ENCODE data around the gene ZNF816. TPM values are rescaled to one million over a fixed set of nuclear protein-coding genes. Genes with fewer than 3 reads are reported as not detected.
A peak's percentile ranks its signal among the peaks of the same experiment; 100 is the strongest.
"Not testable (repeated sequence)": the region's sequence is repeated elsewhere in the genome, so short reads cannot be mapped to it uniquely, and the experiment has no call there.

ZNF816 gene
- total RNA-seq (2014; rRNA removed; shearing (Covaris generic)) = 6.3 and 15.1 TPM in 2 replicates

DNA sequence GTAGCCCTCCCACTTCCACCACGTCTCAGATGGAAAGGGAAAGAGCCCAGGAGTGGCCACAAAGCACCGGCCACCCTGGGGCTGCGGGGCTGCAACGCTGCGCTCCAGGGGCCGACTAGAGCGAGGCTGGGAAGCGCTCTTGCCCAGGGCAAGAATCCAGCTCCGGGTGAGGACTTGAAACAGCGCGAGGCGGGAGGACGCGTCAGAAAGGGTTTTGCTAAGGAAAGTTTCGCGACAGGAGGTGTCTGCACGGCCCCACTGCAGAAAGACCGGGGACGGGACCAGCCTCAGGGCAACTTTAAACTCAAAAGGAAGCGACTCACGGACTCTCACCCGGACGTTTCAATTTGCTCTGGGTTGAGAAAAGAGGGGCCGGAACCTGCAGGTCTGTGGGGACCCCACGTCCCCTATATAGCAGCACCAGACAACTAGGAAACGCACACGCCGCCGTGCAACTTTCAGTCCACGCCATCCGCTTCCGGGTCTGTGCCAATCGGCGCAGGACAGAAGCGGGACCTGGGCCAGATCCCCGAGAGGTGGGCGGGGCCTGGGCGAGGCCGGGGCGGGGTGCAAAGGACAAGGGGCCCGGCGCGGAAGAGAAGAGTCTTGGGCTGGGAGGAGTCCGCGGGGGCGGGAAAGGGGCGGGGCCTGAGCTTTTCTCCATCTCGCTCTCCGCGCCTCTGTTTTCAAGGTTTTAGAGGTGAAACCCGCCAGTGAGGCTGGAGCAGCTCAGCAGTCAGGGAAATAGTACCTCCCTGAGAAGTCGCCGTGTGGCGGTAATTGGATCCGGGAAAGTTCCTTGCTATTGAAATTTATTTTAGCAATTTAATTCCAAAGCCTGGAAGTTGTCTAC, at the start of gene ZNF816:
Gene ZNF816 (minus strand): TSS at position 488 of the 853 bp plus-strand sequence. CDS start 6,792 bp downstream, outside the sequence.
- DNase-seq (ENCODE audit: low read depth) = peak; percentile 98

DNA sequence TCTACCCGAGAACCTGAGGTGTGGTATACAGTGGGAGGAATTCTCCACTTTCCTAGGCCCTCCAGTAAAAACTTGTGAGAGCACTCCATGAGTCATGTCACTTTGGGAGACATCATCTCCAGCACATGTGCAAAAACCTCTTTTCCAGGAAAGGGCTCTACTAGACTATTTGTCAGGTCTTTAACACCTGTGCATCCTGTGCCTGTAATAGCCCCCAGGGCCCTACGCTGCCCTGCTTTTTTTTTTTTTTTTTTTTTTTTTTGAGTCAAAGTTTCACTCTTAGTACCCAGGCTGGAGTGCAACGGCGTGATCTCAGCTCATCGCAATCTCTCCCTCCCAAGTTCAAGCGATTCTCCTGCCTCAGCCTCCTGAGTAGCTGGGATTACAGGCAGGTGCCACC, 49.3 kb upstream of the ZNF816 start:
- no peak for DNase-seq (ENCODE audit: low read depth)

GRCh38 chr19:53010494-53010893, 47.8 kb upstream of the ZNF816 start:
- DNase-seq (ENCODE audit: low read depth) = no peak

GRCh38 chr19:53008061-53008778, 45.5 kb upstream of the ZNF816 start:
- no peak for DNase-seq (ENCODE audit: low read depth)

DNA sequence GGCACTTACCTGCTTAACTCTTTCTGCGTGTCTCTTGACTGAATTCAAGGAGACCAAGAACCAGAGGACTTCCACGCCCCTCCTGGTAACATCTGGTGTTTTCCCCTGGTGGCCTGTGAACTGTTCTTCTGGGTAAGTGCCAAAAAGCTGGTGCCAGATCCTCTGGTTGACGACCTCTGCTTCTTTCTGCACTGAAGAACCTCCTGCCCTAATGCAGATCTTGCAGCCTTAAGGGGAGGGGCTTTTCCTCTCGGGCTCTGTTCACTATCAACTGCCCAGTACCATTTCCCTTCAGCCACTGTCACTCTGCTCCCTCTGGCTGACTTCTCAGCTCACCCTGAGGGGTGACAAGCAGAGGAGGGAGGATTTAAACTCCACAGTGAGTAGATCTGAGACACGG, 44.9 kb upstream of the ZNF816 start:
- no peak for DNase-seq (ENCODE audit: low read depth)

- DNase-seq (ENCODE audit: low read depth) = no peak
Observed at GRCh38 chr19:53007200-53007599, 44.5 kb upstream of the ZNF816 start.

GRCh38 chr19:53004242-53004641, 41.6 kb upstream of the ZNF816 start:
- DNase-seq (ENCODE audit: low read depth) = no peak

- DNase-seq (ENCODE audit: low read depth) = no peak
Observed at GRCh38 chr19:53002479-53002878, 39.8 kb upstream of the ZNF816 start.

GRCh38 chr19:52997975-52998374, 35.3 kb upstream of the ZNF816 start:
- no peak for DNase-seq (ENCODE audit: low read depth)

GRCh38 chr19:52995711-52996110, 33.0 kb upstream of the ZNF816 start:
- no peak for DNase-seq (ENCODE audit: low read depth)

DNA sequence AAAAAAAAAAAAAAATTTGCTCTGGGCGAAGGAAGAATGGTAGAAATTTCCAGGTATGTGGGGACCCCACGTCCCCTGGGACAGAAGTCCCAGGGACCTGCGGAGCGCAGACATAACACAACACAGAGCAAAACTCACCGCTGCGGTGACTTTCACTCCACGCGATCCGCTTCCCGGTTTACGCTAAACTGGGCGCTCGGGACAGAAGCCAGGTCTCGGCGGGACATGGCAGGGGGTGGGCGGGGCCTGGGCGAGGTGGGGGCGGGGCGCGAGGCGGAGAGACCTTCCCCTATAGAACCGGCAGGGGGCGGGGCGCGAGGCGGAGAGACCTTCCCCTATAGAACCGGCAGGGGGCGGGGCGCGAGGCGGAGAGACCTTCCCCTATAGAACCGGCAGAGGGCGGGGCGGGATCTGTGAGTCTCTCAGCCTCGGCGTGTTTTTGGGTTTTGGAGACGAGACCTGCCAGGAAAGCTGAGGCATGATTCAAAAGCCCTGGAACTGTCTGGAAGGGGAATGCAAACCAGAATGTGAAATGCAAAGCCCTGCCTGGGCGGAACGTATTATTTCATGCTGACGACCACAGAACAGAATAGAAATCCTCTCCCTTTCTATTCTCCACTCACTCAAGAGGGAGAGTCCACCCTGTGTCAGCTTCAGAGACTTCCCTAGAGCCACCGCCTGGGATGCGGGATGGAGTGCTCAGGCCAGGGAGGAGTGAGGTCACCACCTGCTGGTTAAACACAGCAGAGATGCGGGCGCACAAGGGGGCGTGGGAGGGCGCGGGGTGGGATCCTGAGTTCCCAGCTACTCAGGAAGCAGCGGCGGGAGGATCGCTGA, 30.9 kb upstream of the ZNF816 start:
- DNase-seq (ENCODE audit: low read depth) = peak; percentile 53

DNA sequence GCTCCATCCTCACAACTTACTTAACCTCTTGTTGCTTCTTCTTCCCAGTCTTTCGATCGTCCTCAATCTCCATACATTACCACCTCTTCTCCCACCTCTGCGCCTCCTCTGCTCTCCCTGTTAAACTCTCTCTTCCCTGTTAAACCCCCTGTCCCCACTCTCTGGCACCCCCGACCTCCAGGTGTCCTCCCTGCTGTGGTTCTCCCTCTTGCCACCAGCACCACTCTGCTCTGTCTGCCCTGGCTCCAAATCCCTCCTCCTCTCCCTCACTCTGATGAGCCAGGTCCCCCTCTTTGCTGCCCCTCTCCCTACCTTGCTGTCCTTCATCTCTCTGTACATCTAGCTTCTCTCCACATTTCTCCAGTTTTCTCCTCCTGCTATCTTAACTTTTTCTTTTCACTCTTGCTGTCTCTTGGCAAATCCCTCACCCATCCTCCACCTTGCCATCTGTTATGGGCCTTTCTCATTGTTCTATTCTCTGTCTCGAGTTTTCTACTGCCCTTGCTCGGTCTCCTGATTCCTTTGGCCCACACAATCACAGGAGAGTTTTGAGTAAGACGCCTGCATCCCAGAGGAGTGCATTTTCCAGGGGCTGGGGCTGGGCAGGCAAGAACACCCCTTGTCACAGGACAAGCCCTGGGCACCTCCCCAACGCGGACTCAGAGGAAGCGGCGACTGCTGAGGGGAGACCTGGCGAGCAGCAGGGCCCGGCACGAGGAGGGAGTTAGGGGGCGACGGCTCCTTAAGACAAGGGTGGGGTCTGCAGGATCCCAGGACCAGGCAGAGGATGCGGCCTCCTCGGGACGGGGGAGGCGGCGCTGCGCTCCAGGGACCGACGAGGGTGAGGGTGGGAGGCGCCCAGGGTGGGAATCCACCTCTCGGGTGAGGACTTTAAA, 29.7 kb upstream of the ZNF816 start:
- no peak for DNase-seq (ENCODE audit: low read depth)

DNA sequence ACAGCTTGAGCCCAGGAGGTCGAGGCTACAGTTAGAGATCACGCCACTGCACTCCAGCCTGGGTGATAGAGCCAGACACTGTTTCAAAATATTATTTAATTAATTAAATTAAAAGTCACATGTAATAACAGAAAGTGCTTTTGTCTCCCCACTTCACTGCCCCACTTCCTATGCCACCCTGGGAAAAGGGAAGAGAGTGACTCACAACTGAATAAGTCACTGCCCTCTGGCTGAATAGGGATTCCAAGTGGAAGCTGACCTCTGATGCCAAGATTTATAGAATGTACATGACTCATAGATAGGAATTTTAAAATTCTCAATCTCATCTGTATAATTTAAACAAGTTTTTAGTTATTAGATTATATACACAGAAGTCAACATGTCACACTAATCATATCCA, 28.8 kb upstream of the ZNF816 start:
- DNase-seq (ENCODE audit: low read depth) = peak; percentile 84

GRCh38 chr19:52990759-52991418, 28.2 kb upstream of the ZNF816 start:
- peak; percentile 78 for DNase-seq (ENCODE audit: low read depth)

- no peak for DNase-seq (ENCODE audit: low read depth)
Observed at GRCh38 chr19:52988506-52988905, 25.8 kb upstream of the ZNF816 start.

GRCh38 chr19:52987221-52987620, 24.5 kb upstream of the ZNF816 start:
- DNase-seq (ENCODE audit: low read depth) = no peak

DNA sequence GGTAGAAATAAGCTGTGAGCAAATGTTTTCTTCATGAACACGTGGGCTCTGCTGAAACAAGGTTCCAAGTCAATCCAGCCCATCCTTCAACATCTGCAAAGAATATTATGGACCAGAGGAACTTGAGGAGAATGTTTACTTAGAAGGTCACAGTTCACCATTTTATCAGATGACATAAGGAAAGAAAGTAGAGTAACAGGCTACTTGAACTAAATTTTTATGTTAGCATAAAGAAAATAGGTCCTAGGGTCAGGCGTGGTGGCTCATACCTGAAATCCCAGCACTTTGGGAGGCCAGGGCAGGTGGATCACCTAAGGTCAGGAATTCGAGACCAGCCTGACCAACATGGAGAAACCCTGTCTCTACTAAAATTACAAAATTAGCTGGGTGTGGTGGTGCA, 20.5 kb upstream of the ZNF816 start:
- DNase-seq (ENCODE audit: low read depth) = not testable (repeated sequence)

DNA sequence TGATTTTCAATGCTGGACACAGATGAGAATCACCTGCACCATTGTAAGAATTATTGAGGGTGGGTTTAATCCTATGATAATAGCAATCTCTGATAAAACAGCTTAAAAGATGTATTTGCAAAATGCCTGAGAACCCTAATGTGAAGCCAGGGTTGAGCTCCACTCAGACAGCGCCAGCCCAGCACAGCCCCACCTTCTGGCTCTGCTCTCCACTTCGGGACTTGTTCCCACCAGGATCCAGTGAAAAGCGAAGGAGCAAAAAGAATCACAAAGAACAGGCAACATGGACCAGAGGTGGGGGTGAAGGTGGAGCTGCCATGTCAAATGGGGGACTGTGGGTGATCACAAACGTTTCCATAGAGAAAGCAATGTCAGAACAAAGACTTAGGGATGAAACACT, 18.6 kb upstream of the ZNF816 start:
- DNase-seq (ENCODE audit: low read depth) = no peak

DNA sequence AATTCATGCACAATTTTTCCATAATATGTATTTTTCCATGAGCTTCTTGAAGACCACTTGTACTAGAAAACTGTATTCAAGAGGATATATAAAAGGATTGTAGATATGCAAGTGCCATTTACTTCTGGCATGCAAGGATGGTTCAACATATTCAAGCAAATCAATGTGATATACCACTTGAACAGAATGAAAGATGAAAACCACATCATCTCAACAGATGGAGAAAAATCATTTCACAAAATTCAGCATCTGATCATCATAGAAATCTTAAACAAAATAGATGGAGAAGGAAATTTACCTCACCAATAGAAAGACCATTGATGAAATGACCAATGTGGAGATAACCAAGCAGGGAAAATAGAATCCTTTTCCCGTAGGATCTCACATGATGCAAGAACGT, 5.1 kb upstream of the ZNF816 start:
- no peak for DNase-seq (ENCODE audit: low read depth)

- no peak for DNase-seq (ENCODE audit: low read depth)
Observed at GRCh38 chr19:52963247-52963618, 552 bp upstream of the ZNF816 start.

- no peak for DNase-seq (ENCODE audit: low read depth)
Observed at GRCh38 chr19:52961981-52962380, 700 bp downstream of the ZNF816 start.
